Measurements from ENCODE around the gene EML4.
"Not testable (repeated sequence)": the region's sequence is repeated elsewhere in the genome, so short reads cannot be mapped to it uniquely, and the experiment has no call there.

The EML4 gene

DNA sequence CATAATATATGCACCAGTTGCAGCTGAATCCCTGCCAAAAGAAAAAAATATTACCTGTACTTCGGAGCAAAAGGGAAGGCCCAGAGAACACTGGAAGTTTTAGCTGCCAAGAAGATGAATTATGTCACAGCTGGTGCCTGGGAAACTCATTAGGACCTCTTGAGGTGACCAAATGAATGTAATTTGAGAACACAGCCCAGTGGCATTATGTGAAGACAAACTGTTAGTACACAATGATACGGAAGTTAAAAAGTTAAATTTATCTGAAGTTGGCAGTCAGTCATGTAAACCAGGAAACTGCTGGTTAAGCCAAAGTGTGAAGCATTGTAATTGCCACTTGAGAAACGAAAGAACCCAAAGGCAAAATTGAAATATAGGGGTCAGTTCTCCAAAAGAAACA lies 80.7 kb downstream of the EML4 start:
- in situ Hi-C loops (cut with MboI; ENCODE audit: low sequenced_read_pairs) = no loop called here

DNA sequence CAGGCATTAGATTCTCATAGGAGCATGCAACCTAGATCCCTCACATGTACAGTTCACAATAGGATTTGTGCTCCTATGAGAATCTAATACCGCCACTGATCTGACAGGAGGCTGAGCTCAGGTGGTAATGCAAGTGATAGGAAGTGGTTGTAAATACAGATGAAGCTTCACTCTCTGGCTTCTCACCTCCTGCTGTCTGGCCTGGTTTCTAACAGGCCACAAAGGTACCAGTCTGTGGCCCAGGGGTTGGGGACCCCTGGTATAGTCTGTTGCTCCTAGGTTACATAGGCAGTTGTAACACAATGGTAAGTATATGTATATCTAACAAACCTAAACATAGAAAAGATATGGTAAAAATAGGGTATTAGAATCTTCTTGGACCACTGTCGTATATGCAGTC lies 81.8 kb downstream of the EML4 start:
- in situ Hi-C loops (cut with MboI; ENCODE audit: low sequenced_read_pairs) = no loop called here

DNA sequence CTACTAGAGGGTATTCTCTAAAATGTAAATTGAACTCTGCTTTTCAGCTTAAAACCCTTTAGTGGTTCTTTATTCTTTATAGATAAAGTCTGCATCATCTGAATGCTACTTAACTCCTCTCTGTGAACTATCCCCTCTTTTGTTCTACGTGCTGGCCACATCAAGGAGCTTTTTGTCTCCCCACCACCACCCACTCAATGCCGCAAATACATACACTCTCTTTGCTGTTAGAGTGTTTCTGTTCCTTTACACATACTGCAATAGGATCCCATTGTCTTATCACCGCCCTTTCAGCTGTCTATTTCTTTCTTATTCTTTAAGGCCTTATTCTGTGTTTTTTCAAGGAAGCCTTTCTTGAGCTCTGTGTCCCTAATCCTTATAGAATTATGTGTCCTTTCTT lies 83.3 kb downstream of the EML4 start:
- in situ Hi-C loops (cut with MboI; ENCODE audit: low sequenced_read_pairs) = no loop called here

DNA sequence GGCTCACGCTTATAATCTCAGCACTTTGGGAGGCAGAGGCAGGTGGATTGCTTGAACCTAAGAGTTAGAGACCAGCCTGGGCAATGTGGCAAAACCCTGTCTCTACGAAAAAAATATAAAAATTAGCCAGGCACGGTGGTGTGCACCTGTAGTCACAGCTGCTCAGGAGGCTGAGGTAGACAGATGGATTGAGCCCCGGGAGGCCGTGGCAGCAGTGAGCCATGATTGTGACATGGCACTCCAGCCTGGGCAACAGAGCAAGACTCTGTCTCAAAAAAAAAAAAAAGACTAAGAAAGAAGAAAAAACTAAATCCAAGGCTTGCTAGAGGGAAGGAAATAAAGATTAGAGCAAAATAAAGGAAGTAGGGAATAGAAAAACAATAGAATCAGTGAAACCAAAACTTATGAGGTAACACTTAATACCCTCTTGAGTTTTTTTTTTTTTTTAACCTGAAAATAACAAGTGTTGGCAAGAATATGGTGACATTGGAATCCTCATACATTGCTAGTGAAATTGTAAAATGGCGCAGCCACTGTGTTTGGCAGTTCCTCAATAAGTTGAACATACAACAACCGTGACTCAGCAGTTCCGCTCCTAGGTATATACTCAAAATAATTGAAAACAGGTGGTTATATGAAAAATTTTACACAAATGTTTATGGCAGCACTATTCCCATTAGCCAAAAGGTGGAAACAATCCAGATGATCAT lies 85.2 kb downstream of the EML4 start:
- in situ Hi-C loops (cut with MboI; ENCODE audit: low sequenced_read_pairs) = no loop called here

DNA sequence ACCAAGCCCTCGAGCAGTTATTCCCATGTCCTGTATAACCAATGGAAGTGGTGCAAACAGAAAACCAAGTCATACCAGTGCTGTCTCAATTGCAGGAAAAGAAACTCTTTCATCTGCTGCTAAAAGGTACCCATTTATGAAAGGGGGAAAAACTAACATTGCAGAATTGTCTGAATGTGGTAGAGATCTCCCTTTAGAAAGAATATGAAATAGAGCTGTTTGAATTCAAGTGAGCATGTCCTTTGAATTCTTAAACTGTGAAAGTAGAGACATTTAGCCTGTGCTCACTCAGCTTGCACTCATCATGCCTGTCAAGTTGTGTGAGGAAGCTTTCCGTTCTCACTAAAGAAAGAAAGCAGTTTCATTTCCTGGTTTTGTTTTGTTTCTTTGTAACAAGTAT lies 87.4 kb downstream of the EML4 start:
- in situ Hi-C loops (cut with MboI; ENCODE audit: low sequenced_read_pairs) = no loop called here

DNA sequence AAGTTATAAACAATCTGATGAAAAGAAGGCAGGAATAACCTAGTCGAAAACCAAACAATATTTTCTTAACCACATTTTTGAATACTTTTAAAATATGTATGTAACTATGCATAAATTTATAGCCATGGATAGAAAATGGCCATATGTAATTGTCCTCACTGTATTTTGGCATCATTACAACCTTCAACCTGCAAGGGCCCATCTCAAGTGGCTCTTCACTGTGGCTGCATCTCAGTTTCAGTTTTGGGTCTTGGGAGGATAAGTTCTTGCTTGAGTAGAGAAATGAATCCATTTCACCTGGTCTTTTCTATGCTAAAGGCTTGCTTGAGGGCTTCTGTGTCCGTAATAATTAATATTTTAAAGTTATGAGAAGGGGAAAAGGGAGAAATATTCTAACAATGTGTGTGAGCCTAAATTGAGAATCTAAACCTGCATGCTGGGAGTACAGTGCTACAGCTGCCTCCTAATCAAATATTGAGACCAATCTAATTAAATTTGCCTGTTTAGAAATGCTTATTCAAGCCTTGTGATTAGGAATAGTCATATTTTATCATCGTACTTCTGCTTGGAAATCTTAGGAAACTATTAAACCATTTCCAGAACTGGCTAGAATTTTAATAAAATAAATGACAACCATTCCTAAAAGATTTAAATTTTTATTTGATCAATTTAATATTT lies 92.5 kb downstream of the EML4 start:
- in situ Hi-C loops (cut with MboI; ENCODE audit: low sequenced_read_pairs) = no loop called here

DNA sequence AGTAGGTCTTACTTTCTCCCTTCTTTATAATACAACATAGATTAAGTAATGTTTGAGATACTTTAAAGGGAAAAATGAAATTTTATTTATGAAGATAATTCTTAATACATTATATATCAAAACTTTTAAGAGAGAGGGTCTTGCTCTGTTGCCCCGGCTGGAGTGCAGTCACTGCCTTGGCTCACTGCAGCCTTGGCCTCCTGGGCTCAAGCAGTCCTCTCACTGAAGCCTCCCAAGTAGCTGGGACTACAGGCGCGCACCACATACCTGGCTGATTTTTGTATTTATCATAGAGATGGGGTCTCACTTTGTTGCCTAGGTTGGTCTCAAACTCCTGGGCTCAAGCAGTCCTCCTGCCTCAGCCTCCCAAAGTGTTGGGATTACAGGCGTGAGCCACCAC lies 97.1 kb downstream of the EML4 start:
- in situ Hi-C loops (cut with MboI; ENCODE audit: low sequenced_read_pairs) = no loop called here

DNA sequence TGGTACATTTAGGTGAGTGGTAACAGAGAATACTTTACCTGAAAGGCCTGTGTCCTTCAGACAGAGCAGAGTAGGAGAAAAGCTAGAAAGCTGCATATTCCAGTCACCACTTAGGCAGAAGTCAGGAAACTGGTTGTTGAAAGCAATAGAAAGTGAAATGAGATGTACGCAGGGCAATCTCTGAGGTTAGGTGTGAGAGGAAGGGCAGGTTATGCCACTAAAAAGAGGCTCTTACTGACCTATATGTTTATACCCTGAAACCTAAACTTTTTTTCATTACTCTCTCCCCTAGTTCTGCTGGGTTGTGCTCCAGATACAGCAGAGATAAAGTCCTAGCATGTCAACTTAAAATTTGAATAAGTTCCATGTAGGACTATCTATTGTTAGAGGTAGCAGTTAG lies 98.4 kb downstream of the EML4 start:
- in situ Hi-C loops (cut with MboI; ENCODE audit: low sequenced_read_pairs) = no loop called here

DNA sequence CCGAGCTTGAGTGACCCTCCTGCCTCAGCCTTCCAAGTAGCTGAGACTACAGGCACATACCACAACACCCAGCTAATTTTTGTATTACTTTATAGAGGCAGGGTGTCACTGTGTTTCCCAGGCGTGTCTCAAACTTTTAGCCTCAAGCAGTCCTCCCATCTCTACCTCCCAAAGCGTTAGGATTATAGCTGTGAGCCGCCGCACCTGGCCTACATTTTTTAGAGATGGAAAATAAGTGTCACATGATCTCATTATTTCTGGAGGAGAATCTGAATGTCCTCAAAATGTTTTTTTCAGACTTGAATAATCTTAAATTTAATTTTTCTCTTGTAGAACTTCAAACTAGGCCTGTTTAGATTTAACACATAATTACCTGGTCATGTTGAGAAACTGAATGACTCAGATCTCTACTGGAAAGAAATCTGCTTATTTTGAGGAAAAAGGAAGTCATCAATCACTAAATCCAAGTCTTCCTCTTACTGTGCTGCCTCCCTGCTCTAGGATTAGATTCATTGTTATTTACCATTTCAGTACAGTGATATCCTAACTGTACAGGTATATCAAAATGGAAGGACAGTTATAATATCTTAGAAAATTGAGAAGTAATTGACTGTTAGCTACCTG lies 99.5 kb downstream of the EML4 start:
- in situ Hi-C loops (cut with MboI; ENCODE audit: low sequenced_read_pairs) = no loop called here

DNA sequence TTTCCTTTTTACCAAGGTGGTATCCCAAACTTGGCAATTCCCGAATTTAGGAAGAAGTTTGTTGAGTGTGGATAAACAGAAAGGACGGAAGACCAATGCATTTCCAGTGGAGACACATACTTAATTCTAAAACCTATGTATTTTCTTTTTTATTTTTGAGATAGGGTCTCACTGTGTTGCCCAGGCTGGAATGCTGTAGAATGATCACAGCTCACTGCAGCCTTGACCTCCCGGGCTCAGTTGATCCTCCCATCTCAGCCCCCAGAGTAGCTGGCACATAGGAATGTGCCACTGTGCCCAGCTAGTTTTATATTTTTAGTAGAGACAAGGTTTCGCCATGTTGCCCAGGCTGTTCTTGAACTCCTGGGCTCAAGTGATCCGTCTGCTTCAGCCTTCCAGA lies 101.6 kb downstream of the EML4 start:
- in situ Hi-C loops (cut with MboI; ENCODE audit: low sequenced_read_pairs) = no loop called here

DNA sequence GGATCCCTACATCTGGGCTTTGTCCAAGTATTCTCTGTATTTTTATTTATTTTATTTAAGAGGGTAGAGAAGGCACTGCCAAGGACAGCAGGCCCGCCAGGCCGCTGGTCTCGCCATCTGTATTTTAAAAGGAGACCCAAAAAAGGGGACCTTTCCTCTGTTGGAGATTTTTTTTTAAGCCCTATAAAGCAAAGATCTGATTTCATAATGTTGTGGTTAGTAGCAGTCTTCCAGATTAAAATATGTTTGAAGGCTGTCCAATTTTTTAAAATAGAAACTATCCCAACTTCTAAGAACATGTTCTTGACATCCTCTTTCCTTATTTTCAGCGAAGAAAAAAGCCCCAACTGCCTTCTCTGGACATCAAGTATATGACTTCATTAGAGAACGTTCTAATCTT lies 102.1 kb downstream of the EML4 start:
- in situ Hi-C loops (cut with MboI; ENCODE audit: low sequenced_read_pairs) = not testable (repeated sequence)

DNA sequence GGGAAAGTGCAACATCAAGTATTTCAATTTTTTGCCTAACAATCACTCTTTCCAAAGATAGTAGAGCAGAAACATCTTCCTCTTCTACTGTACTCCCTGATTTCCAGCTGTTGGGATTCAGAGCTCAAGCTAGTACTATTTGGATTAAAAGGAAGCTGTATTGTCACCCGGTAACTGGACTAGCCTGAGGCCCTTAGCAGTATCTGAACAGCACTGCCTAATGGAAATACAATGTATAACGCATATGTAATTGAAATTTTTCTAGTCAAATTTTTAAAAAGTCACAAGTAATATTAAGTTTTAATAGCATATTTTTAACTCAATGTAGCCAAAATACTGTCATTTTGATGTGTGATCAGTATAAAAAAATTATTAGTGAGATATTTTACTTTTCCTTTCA lies 105.7 kb downstream of the EML4 start:
- in situ Hi-C loops (cut with MboI; ENCODE audit: low sequenced_read_pairs) = no loop called here

DNA sequence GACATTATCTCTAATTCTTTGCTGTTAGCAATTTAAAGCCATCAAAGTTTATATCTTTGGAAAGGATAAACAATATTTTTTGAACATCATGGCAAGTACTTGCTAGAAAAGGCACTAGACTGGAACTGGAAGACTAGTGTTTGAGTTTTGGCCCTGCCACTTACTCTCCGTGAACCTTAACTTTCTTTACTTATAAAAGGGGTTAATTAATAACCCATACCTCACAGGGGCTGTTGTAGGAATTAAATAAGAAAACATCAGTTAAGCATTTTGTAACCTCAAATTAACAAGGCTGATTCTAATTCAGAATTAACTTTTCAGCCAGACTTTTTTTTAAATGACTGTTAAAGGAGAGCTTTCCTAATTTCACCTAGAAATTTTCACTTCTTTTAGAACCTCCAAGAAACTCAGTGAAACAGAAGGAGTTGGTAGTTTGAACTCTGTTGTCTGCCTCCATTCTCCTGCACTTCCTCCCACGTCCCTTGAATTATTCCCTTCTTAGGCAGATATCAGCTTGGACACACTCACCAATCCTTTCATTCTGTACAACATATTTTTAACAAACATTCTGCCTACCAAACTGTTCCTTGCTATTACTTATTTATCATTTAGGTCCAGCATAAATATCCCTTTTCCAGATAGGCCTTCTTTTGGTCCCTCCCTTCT lies 112.4 kb downstream of the EML4 start:
- in situ Hi-C loops (cut with MboI; ENCODE audit: low sequenced_read_pairs) = no loop called here

DNA sequence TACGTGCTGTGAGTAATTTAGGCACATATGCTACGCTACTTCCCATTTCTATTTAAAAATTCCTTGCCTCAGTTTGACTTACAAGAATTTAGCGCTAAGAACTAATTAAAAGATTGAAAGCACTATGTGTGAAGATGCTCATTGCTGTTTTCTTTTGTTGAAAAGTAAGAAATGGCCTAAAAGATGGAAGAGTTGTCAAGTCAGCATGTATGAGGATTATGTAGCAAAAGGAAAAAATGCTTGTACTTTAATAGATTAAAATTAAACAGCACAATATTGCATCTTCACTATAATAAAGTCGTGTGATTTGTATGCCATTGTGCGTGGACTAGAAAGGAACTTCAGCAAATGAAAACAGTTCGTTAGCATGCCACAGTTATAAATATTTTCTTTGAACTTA lies 114.9 kb downstream of the EML4 start:
- in situ Hi-C loops (cut with MboI; ENCODE audit: low sequenced_read_pairs) = no loop called here

DNA sequence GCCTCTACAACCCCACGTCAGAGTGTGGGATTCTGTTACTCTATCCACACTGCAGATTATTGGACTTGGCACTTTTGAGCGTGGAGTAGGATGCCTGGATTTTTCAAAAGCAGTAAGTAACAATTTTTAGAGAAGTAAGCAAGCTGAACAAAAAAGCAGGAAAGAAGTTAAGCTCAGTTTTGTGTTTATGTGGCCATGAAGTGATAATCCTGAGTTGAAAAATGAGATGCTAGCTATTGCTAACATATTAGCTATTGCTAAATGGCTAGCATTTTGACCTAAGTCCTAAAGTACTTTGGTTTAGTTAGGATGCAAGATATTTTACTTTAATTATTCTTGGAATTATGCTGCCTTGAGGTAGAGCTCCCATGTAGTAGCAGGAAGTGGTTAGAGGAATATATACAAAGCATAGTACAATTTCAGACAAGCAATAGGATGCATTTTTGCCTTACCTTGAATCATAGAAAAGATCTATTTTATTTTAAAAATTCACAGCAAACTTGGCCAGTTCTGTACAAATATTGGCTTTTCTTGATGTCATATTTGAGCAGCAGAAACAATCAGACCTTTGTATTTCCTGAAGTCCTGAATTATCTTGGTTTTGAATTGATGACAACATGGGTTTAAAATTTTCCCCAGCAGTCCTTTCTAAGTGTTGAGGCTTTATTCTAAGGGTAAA lies 117.3 kb downstream of the EML4 start:
- in situ Hi-C loops (cut with MboI; ENCODE audit: low sequenced_read_pairs) = no loop called here

DNA sequence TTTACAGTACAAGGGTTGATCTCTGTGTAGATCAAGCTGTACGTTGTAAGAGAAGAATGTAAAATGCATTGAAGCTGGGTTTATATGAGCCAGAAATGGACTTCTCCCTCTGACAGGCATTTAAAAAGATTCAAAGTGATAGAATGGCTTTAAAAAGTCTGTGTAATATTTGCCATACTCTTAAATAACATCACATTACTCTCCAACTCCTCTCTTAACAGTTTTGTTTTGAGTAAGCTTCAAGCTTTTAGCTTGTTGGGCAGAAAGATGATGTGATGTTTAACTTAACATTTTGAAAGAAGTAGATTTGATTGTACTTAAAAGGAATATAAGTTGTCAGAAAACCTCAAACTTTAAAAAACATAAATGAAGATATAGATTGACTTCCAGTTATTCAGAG lies 119.7 kb downstream of the EML4 start:
- in situ Hi-C loops (cut with MboI; ENCODE audit: low sequenced_read_pairs) = no loop called here

DNA sequence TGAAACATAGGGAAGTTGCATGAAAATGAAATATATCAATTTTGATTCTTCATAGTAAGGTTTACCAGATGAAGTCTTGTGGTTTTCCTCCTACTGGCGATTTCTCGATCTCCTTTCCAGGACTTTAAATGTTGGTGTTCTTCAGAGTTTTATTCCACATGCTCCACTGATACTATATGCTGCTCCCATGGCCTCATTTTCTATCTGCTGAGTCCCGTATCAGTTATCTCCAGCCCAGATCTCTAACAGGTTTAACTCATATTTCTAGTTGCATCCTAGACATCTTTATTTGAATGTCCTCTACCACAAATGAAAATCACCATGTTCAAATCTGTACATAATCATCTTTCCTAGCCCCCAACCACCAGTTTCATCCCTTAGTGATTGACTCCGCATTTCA lies 120.1 kb downstream of the EML4 start:
- in situ Hi-C loops (cut with MboI; ENCODE audit: low sequenced_read_pairs) = no loop called here

DNA sequence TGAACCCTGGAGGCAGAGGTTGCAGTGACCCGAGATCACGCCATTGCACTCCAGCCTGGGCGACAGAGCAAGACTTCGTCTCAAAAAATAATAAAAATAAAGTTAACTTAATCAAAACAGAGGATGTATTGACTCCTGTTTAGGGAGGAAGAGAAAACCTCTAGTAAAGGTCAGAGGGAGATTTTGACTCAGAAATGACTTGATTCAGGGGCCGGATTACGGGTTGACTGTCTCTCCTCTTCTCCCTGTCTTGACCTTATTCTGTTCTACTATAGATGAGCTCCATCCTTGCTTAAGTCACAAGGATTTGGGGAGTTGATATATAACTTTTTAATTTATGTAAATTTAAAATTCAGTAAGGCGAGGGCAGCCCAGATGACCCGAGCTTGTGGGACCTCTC lies 120.9 kb downstream of the EML4 start:
- in situ Hi-C loops (cut with MboI; ENCODE audit: low sequenced_read_pairs) = no loop called here

DNA sequence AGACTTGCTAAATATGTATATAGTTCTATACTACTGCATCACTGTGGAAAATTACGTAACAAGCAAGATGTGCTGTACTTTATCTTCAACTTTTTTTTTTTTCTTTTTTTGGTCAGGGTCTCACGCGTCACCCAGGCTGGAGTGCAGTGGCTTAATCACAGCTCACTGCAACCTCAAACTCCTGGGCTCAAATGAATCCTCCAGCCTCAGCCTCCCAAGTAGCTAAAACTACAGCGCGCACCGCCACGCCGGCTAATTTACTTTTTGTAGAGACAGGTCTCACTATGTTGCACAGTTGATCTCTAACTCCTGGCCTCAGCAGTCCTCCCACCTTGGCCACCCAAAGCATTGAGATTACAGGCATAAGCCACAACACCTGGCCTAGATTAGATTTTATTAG lies 123.9 kb downstream of the EML4 start:
- in situ Hi-C loops (cut with MboI; ENCODE audit: low sequenced_read_pairs) = no loop called here

DNA sequence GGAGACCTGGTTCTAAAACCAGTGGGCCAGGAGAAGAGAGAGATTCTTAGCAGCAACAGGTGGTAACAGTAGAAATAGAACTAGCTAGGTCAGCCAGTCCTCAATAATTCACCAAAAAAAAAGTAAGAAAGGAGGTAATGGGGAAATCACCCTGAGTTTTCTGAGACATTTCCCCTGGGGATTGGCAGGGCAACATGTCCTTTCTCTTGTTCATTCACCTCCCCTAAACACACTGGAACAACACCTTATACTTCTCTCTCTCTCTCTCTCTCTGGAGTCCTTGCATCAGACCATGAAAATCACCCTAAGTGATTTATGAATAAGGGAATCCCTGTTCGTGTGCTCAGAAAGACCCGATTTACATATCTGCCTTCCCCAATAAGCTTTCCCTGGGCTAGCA lies 127.1 kb downstream of the EML4 start:
- in situ Hi-C loops (cut with MboI; ENCODE audit: low sequenced_read_pairs) = no loop called here

DNA sequence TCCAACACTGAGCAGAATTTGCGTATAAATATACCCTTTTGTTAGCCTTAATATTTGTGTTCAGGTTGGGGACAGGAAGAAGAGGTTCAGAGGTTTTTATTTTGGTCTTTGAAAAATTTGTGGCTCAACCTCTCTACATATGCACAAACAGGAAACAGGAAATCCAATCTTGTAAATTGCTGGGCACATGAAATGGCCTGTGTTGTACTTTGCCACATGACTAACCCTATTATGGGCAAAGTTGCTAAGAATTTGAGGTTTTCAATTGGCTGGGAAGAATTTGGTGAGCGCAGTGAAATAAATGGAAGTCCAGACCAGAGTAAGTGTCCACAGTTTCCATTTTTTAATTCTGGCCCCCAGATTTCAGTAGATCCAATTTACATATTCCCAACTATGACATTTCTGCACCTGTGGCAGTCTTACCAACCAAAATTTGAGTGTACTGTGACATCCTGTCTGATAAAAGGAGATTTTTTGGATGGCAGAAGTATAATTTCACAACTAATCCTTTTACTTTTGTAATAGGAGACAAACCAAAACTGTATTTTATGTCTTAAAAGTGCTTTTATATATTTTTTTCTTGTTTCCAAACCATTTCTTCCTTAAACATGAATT lies 128.3 kb downstream of the EML4 start:
- in situ Hi-C loops (cut with MboI; ENCODE audit: low sequenced_read_pairs) = no loop called here

Measured in HL-60/S4 treated with retinoic acid at 250 ng/mL for 4 days and 3 days (cell line).